C4-2B (cell line): ENCODE results near the gene TNFRSF18.

Source experiments
- CTCF ChIP-seq: fragments of 450-650 bp; conservative IDR thresholded peaks from 2 replicates; pipeline ENCODE4 v1.5.1; 2017; ENCODE audit warnings: mild to moderate bottlenecking
- ZFX ChIP-seq: fragments of 450-650 bp; IDR thresholded peaks from 2 replicates; pipeline ENCODE4 v1.6.1; 2017

DNA sequence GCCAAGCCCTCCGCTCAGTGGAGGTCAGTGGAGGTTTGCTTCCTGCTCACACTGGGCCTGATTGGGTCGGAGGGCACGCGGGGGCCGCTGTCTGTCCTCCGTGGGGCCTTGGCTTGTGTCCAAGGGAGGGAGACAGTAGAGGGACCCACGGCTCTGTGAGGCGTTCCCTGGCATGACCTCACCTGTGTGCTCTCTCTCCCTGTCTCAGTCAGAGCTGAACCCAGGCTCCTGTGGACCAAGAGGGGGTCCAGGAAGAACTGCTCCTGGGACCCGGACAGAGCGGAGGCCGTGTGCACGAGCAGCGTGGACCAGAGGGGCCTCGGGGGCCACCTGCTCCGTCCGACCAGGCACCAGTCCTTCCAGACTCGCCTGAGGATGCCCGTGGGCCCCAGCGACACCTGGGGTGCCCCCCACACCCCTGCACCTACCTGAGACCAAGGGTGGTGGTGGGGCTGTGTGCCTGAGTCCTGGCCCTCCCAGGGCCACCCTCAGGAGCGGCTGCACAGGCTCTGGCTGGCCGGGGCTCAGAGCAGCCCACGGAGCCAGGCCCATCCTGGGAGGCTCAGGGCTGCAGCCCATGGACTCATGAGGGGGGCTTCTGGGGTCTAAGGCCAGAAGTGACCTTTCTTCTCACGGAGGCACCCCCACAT, 46.0 kb downstream of the TNFRSF18 start:
- TF ChIP-seq CTCF (no peak), ZFX (no peak)
